Measurements from ENCODE around the gene GMPPA. TPM values are rescaled to one million over a fixed set of nuclear protein-coding genes. Genes with fewer than 3 reads are reported as not detected.

The GMPPA gene
- total RNA-seq (2014; rRNA removed; shearing (Covaris generic)) = 53.4 and 71.7 TPM in 2 replicates

DNA sequence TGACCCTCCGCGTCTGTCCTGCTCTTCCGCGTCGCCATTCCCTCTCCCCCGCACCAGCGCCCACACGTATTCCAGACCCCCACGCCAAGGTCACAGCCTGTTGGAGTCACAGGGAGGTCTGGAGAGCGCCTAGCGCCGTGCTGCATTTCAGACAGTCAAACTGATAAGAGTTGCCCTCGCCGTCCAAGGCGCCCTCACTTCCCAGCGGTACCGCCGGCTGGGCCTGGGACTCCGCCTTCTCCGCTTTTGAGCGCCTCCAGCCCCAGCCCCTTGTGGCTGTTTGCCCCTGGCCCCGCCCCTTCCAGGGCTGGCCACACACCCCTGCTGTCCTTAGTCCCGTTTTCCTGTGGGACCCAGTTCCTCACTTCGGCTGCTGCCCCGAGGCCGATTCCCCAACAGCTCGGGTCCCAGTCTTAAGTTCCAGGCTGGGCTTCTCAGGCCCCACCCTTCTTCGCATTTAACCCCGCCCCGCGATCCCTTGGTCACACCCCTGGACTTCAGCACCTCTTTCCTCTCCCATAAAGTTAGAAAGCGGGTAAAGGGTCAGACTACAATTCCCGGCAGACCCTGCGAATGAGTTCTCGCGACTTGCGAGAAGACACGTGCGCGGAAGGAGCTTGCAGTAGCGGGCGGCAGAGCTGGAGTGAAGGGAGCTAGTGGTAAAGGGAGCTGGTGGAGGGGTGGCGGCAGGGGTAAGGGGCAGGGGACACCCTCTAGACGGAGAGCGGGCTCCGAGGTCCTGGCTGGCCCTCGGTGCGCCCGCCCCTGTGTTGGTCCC, at the start of gene GMPPA:
Gene GMPPA, plus strand, starts transcription at position 612 of the 778 bp plus-strand sequence. CDS start 1,085 bp downstream, outside the sequence.
- DNase-seq = peak; percentile 98
- Histone ChIP-seq H3K36me3 (replicated peaks; ENCODE audit: control insufficient read depth, insufficient read depth, low read length) (peaks cover 2% of the 10 kb centered on the region; the same call in 1 of the 2 replicates), H3K4me3 (ENCODE audit: insufficient read depth, low read depth, low read length) (peak within 1 kb of the TSS; percentile 77), H3K27me3 (ENCODE audit: control insufficient read depth, insufficient read depth, low read length) (peaks cover 28% of the 10 kb centered on the region)

DNA sequence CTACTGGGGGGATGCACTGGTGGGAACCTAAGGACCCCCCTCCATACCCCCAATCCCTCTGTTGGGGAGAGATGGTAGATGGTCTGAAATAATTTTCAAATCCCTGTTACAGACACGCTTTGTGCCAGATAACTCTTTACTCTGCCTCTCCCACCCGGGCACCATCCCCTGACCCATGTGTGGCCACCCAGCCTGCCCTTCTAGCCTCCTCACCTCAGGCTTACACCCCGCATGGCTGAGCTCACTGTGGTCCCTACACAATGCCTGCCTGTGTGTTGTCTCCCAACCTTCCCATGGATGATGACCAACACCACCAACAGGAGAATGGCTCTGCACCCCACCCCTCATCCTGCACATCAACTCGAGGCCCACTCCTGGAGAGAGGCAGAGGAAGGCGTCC, 49.1 kb upstream of the GMPPA start:
- Histone ChIP-seq H3K27me3 (ENCODE audit: control insufficient read depth, insufficient read depth, low read length) (peaks cover 6% of the 10 kb centered on the region; the same call in 1 of the 2 replicates), H3K4me3 (ENCODE audit: insufficient read depth, low read depth, low read length) (no peak overlapping the region), H3K36me3 (replicated peaks; ENCODE audit: control insufficient read depth, insufficient read depth, low read length) (no peaks in the 10 kb centered on the region; the same call in 1 of the 2 replicates)
- no peak for DNase-seq

DNA sequence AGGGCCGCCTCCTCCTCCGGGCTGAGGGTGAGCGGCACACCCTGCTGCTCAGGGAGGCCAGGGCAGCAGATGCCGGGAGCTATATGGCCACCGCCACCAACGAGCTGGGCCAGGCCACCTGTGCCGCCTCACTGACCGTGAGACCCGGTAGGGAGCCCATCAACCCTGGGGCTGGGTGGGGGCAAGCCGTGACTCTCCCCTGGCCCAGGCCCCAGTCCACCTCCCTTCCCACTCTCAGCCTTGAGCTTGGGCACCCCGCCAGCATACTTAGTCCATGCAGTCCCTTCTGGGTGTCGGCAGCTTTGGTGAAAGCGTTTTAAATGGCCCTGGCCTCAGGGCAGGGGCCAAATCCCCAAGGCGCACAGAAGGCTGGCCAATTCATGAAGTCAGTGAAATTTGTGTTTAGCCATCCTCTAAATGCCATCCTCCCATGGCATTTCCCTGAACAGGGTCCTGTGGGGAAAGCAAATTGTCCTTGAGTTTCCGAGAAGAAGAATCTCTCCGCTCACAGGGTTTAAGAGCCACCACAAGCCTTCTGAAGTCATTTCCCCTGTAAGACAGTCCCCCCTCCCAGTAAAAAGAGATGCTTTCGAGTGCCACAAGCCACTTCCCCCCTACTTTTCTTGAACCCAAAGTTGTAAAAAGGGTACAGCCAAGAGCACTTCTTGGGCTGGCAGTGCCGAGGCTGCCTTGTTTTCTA, 46.9 kb upstream of the GMPPA start:
- Histone ChIP-seq H3K36me3 (replicated peaks; ENCODE audit: control insufficient read depth, insufficient read depth, low read length) (no peaks in the 10 kb centered on the region; the same call in 1 of the 2 replicates), H3K27me3 (ENCODE audit: control insufficient read depth, insufficient read depth, low read length) (peaks cover 6% of the 10 kb centered on the region; the same call in 1 of the 2 replicates), H3K4me3 (ENCODE audit: insufficient read depth, low read depth, low read length) (no peak overlapping the region)
- DNase-seq = no peak

DNA sequence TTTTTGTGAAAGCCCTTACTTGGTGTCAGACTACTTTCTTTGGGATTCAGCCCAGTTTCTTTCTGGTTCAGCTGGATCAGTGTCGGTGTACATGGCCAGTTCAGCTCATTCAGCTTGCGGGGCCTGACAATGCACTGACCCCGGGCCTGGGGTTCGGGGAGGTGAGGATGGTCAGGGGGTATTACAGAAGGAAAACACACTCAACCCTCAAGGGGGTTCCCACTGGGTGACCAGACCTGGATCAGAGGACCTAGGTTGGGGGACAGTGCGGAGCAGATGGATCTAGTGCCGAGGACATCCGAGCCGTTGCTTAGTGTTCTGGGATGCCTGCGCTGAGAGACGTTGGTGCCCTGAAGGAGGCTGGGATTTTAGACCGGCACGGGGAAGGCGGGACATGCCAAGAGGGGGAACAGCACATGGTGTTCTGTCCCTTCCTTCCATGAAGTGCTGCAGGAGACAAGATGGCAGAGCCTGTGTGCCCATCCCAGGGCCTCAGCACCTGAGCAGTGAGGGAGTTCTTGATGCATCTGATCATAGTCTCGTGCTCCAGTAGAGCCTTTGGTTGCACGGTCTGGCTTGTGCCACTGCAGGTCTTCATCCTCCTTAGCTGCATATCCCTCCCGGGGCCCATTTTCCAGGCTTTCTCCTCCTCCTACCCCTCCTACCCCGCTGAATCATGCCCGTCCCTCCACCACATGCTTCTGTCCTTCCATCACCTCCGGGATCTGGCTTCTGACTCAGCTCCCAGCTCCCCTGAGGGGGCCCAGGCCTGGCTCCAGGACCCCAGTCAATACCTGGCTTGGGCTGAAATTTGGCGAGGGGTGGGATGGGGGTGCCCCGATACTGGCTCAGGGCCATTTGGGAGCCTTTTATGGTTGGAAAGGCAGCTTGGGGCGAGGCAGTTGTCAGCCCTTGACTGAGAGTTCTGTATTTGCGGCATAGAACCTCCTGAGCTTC, 46.1 kb upstream of the GMPPA start:
- DNase-seq = no peak
- H3K4me3 ChIP-seq (ENCODE audit: insufficient read depth, low read depth, low read length) = no peak overlapping the region
- no peaks in the 10 kb centered on the region; the same call in 1 of the 2 replicates for H3K36me3 ChIP-seq (replicated peaks; ENCODE audit: control insufficient read depth, insufficient read depth, low read length)
- H3K27me3 ChIP-seq (ENCODE audit: control insufficient read depth, insufficient read depth, low read length) = peaks cover 4% of the 10 kb centered on the region; the same call in 1 of the 2 replicates

GRCh38 chr2:219453671-219454590, 44.8 kb upstream of the GMPPA start:
- Histone ChIP-seq H3K36me3 (replicated peaks; ENCODE audit: control insufficient read depth, insufficient read depth, low read length) (no peaks in the 10 kb centered on the region; the same call in 1 of the 2 replicates), H3K27me3 (ENCODE audit: control insufficient read depth, insufficient read depth, low read length) (no peaks in the 10 kb centered on the region), H3K4me3 (ENCODE audit: insufficient read depth, low read depth, low read length) (no peak overlapping the region)
- no peak for DNase-seq

DNA sequence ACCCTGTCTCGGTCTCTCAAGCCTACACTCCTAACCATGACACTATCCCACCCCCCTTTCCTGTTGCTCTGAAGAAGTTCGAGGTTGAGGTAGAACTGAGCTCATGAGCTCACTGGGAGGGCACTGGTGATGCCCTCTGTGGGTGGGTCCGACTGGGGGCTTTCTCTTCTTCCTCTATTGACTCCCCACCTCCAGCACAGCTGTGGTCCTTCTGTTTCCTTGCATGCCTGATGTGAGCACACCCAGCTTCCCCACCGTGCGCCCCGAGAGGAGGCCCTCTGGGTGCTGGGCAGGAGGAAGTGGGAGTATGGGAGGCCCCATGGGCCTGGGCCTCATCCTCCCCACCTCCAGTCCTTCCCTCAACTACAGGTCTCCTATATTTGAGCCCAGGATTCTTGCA, 43.1 kb upstream of the GMPPA start:
- Histone ChIP-seq H3K27me3 (ENCODE audit: control insufficient read depth, insufficient read depth, low read length) (no peaks in the 10 kb centered on the region), H3K4me3 (ENCODE audit: insufficient read depth, low read depth, low read length) (no peak overlapping the region), H3K36me3 (replicated peaks; ENCODE audit: control insufficient read depth, insufficient read depth, low read length) (no peaks in the 10 kb centered on the region; the same call in 1 of the 2 replicates)
- no peak for DNase-seq

DNA sequence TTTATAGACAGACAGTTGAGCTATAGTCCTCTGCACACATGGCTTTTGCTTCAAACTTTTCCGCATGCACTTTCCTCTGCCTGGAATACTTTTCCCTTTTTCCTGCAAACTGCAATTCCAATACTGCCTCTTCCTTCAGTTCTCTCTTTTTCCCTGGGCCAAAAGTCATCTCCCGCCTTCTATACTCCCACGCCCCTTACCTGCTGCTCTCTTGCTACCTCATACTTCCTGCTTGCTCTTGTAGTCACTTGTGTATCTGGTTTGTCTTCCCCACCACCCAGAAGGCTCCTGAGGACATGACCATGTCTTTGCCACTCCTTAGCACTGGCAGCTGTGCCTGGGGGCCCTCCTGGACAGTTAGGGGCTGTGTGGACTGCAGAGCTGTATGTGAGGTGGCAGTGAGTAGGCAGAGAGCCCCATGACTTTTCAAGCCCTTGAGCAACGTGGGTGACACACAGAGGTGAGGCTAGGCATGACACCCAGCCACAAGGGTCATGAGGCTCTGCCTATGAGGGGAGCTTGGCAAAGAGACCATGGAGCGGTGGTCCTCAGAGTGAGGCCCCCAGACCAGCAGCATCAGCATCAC, 40.8 kb upstream of the GMPPA start:
- DNase-seq = peak; percentile 80
- H3K36me3 ChIP-seq (replicated peaks; ENCODE audit: control insufficient read depth, insufficient read depth, low read length) = 0 out of 2 replicates have a peak, but pooled peaks cover 2% of the 10 kb centered on the region
- H3K4me3 ChIP-seq (ENCODE audit: insufficient read depth, low read depth, low read length) = no peak overlapping the region
- H3K27me3 ChIP-seq (ENCODE audit: control insufficient read depth, insufficient read depth, low read length) = no peaks in the 10 kb centered on the region

DNA sequence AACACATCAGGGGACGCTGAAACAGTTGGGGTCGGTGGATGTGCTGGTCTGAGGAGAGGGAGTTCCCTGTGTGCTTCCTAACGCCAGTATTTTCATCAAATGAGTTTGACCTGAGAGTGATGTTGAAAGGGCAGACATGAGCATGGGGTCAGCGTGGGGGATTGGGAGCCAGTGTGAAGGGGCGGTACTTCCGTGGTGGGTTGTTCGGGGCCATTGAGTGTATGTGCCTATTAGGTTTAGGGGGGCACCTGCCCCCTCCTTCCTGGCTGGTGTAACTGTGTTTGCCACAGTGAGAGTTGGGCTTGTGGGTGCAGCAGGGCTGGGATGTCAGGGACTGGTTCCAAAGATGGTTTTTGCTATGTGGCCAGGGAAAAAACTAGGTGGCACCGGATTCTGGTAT, 39.7 kb upstream of the GMPPA start:
- Histone ChIP-seq H3K27me3 (ENCODE audit: control insufficient read depth, insufficient read depth, low read length) (no peaks in the 10 kb centered on the region), H3K4me3 (ENCODE audit: insufficient read depth, low read depth, low read length) (no peak overlapping the region), H3K36me3 (replicated peaks; ENCODE audit: control insufficient read depth, insufficient read depth, low read length) (0 out of 2 replicates have a peak, but pooled peaks cover 2% of the 10 kb centered on the region)
- no peak for DNase-seq

DNA sequence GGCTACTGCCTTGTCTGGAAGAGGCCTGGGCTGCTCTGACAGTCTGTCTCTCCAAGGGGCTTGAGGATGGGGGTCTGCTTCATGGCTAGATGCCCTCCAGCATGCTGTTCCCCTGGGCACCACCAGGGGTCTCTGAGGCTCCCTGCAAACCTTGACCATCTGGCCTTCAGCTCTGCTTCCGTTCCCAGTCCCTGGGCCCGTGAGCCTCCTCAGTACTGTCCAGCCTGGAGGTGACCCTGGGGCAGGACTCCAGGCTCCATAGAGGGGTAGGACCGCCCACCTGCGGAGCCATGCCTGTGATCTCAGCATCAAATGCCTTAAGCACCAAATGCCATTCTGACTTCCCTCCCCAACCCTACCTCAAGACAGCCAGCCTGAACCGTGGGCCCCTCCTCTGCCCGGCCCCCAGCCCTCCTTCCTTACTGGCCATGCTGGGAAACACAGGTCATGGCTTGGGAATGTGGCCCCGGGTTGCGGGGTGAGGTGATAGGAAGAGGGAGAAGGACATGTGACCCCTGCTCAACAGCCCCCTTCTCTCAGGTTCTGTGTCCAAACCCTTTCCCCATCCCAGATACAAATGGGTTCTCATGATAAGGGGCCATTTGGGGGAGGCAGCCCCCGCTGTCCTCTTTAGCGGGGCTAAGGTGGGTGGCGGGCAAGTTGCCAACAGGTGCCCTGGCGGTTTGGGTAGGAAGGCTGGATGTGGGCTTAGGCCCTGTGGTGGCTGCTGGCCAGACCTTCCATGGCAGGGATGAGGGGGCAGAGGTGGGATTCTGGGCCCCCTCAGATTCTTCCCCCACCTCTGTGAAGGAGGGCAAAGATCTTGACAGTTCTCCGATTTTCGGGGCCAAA, 39.0 kb upstream of the GMPPA start:
- peak; percentile 96 for DNase-seq
- H3K4me3 ChIP-seq (ENCODE audit: insufficient read depth, low read depth, low read length) = no peak overlapping the region
- H3K27me3 ChIP-seq (ENCODE audit: control insufficient read depth, insufficient read depth, low read length) = no peaks in the 10 kb centered on the region
- peaks cover 2% of the 10 kb centered on the region; the same call in 1 of the 2 replicates for H3K36me3 ChIP-seq (replicated peaks; ENCODE audit: control insufficient read depth, insufficient read depth, low read length)

GRCh38 chr2:219460424-219460926, 38.2 kb upstream of the GMPPA start:
- peak; percentile 93 for DNase-seq
- Histone ChIP-seq H3K27me3 (ENCODE audit: control insufficient read depth, insufficient read depth, low read length) (no peaks in the 10 kb centered on the region), H3K36me3 (replicated peaks; ENCODE audit: control insufficient read depth, insufficient read depth, low read length) (peaks cover 3% of the 10 kb centered on the region; the same call in 1 of the 2 replicates), H3K4me3 (ENCODE audit: insufficient read depth, low read depth, low read length) (no peak overlapping the region)

DNA sequence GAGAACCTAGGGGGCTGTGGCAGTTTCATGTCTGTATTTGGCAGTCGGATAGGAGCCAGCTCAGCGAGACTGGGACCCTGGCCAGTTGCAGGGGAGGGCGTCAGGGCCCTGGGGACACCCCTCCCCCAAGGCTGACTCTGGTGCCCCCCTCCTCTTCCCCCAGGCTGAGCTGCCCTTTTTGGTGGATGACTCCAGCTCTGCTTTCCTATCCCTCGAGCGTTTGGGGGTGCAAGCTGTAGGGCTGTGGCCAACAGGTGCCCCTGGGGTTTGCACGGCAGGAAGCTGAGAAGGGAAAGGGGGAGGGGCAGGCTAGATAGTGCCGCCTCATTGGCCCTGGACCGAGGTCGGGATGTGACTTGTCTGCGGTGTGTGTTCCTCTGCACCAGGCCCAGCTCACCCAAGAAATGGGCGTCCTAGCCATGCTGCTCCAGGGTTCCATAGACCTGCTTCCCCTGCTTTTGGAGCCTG, 37.6 kb upstream of the GMPPA start:
- Histone ChIP-seq H3K4me3 (ENCODE audit: insufficient read depth, low read depth, low read length) (no peak overlapping the region), H3K36me3 (replicated peaks; ENCODE audit: control insufficient read depth, insufficient read depth, low read length) (peaks cover 3% of the 10 kb centered on the region), H3K27me3 (ENCODE audit: control insufficient read depth, insufficient read depth, low read length) (no peaks in the 10 kb centered on the region)
- peak; percentile 83 for DNase-seq

GRCh38 chr2:219461669-219462068, 37.0 kb upstream of the GMPPA start:
- DNase-seq = no peak
- peaks cover 3% of the 10 kb centered on the region for H3K36me3 ChIP-seq (replicated peaks; ENCODE audit: control insufficient read depth, insufficient read depth, low read length)
- no peak overlapping the region for H3K4me3 ChIP-seq (ENCODE audit: insufficient read depth, low read depth, low read length)
- H3K27me3 ChIP-seq (ENCODE audit: control insufficient read depth, insufficient read depth, low read length) = no peaks in the 10 kb centered on the region
